Panc1 (cell line): ENCODE results near the gene ATP8B1.

Experiments used
- POLR2AphosphoS5 ChIP-seq: IDR thresholded peaks from 2 replicates; pipeline ENCODE4 v1.6.1; 2012; ENCODE audit warnings: mild to moderate bottlenecking, low read depth, low read length, moderate library complexity
- SIN3A ChIP-seq: IDR thresholded peaks from 2 replicates; pipeline ENCODE4 v1.6.1; 2012; ENCODE audit warnings: low read depth, mild to moderate bottlenecking, low read length, moderate library complexity, borderline replicate concordance; ENCODE audit not compliant: insufficient read depth
- TF ChIP-seq, protein P1 (sequence below): fragments of 450-650 bp; IDR thresholded peaks from 2 replicates; pipeline ENCODE4 v1.5.1; 2017; ENCODE audit warnings: mild to moderate bottlenecking

- TF ChIP-seq, protein P1, sequence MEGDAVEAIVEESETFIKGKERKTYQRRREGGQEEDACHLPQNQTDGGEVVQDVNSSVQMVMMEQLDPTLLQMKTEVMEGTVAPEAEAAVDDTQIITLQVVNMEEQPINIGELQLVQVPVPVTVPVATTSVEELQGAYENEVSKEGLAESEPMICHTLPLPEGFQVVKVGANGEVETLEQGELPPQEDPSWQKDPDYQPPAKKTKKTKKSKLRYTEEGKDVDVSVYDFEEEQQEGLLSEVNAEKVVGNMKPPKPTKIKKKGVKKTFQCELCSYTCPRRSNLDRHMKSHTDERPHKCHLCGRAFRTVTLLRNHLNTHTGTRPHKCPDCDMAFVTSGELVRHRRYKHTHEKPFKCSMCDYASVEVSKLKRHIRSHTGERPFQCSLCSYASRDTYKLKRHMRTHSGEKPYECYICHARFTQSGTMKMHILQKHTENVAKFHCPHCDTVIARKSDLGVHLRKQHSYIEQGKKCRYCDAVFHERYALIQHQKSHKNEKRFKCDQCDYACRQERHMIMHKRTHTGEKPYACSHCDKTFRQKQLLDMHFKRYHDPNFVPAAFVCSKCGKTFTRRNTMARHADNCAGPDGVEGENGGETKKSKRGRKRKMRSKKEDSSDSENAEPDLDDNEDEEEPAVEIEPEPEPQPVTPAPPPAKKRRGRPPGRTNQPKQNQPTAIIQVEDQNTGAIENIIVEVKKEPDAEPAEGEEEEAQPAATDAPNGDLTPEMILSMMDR = no peak
- TF ChIP-seq POLR2AphosphoS5 (no peak), SIN3A (no peak)
These were observed 16.8 kb upstream of the ATP8B1 start for GRCh38 chr18:57819671-57820460.
